Fibroblast of peridontal ligament (primary cell): Measurements from ENCODE around the gene HP1BP3.
"Not testable (repeated sequence)": the region's sequence is repeated elsewhere in the genome, so short reads cannot be mapped to it uniquely, and the experiment has no call there.

Experiments used
- DNase-seq: peaks from one replicate; pipeline ENCODE4 v3.0.0-alpha.2; 2010; ENCODE audit errors: extremely low read depth

Gene HP1BP3

GRCh38 chr1:20787029-20787839 lies at the start of gene HP1BP3:
Gene HP1BP3 (minus strand): TSS chr1:20787307. CDS start chr1:20780440, 6,867 bp downstream.
- peak; percentile 66 for DNase-seq

- no peak for DNase-seq
These were observed 49.1 kb upstream of the HP1BP3 start for GRCh38 chr1:20836230-20836629.

- DNase-seq, result peak; percentile 65
These were observed 47.7 kb upstream of the HP1BP3 start for GRCh38 chr1:20834780-20835179.

GRCh38 chr1:20834192-20834591 lies 47.1 kb upstream of the HP1BP3 start:
- DNase-seq, result peak; percentile 5

GRCh38 chr1:20830378-20830777 lies 43.3 kb upstream of the HP1BP3 start:
- DNase-seq, result no peak

GRCh38 chr1:20829946-20830345 lies 42.8 kb upstream of the HP1BP3 start:
- DNase-seq, result no peak

GRCh38 chr1:20829531-20829930 lies 42.4 kb upstream of the HP1BP3 start:
- peak; percentile 49 for DNase-seq

- no peak for DNase-seq
These were observed 36.7 kb upstream of the HP1BP3 start for GRCh38 chr1:20823845-20824244.

- DNase-seq, result no peak
These were observed 34.4 kb upstream of the HP1BP3 start for GRCh38 chr1:20821466-20821865.

- DNase-seq, result no peak
These were observed 32.7 kb upstream of the HP1BP3 start for GRCh38 chr1:20819818-20820217.

GRCh38 chr1:20814534-20814871 lies 27.4 kb upstream of the HP1BP3 start:
- DNase-seq, result no peak

- DNase-seq, result no peak
These were observed 24.8 kb upstream of the HP1BP3 start for GRCh38 chr1:20811916-20812315.

GRCh38 chr1:20793236-20793635 lies 6.1 kb upstream of the HP1BP3 start:
- DNase-seq, result no peak

GRCh38 chr1:20792196-20792595 lies 5.1 kb upstream of the HP1BP3 start:
- peak; percentile 96 for DNase-seq

GRCh38 chr1:20790785-20791184 lies 3.7 kb upstream of the HP1BP3 start:
- DNase-seq, result no peak

GRCh38 chr1:20789598-20789997 lies 2.5 kb upstream of the HP1BP3 start:
- DNase-seq, result not testable (repeated sequence)

GRCh38 chr1:20787840-20788795 lies 1.0 kb upstream of the HP1BP3 start:
- DNase-seq, result peak; percentile 68

GRCh38 chr1:20786253-20787028 lies 666 bp downstream of the HP1BP3 start:
- peak; percentile 90 for DNase-seq

GRCh38 chr1:20785907-20786252 lies 1.2 kb downstream of the HP1BP3 start:
- DNase-seq, result no peak

- DNase-seq, result no peak
These were observed 11.4 kb downstream of the HP1BP3 start for GRCh38 chr1:20775700-20776099.

- DNase-seq, result no peak
These were observed 15.3 kb downstream of the HP1BP3 start for GRCh38 chr1:20771780-20772179.
